Kidney (tissue), 22 donors: ENCODE results near the gene MRPL33. TPM values are rescaled to one million over a fixed set of nuclear protein-coding genes. Genes with fewer than 3 reads are reported as not detected.
A peak's percentile ranks its signal among the peaks of the same experiment; 100 is the strongest.

Experiments
- DNase-seq, 5 donors: peaks; one replicate each; pipeline ENCODE4 v3.0.0-alpha.2; 2013 to 2020
- FAIRE-seq: peaks from 2 replicates; lab custom pipeline; 2012; peaks lifted over from hg19 to GRCh38; lab: Jason Lieb, UNC
- H3K27ac ChIP-seq, 2 donors: one replicate each; pipeline ENCODE4 v1.7.0; 2013; ENCODE audit warnings: low read depth in 2 of 2, low read length in 2 of 2, inconsistent platforms in 1 of 2
- H3K27me3 ChIP-seq: one replicate; pipeline ENCODE4 v1.7.1; 2013; ENCODE audit warnings: low read length, inconsistent platforms; ENCODE audit not compliant: control insufficient read depth, insufficient read depth
- H3K36me3 ChIP-seq, 3 donors: one replicate each; pipeline versions ENCODE4 v1.7.0 to v1.7.1; 2013; ENCODE audit warnings: low read length in 3 of 3, control low read depth in 1 of 3, inconsistent platforms in 1 of 3; ENCODE audit not compliant: insufficient read depth in 3 of 3, control insufficient read depth in 2 of 3
- H3K4me1 ChIP-seq, 3 donors: one replicate each; pipeline versions ENCODE4 v1.7.0 to v1.7.1; 2013; ENCODE audit warnings: low read length in 3 of 3, inconsistent platforms in 1 of 3, low read depth in 1 of 3; ENCODE audit not compliant: control insufficient read depth in 2 of 3, insufficient read depth in 2 of 3
- H3K4me3 ChIP-seq, 3 donors: one replicate each; pipeline versions ENCODE4 v1.7.0 to v1.8.1; 2013; ENCODE audit warnings: low read length in 3 of 3, control low read depth in 1 of 3, inconsistent platforms in 1 of 3
- H3K9ac ChIP-seq, 3 donors: one replicate each; pipeline versions ENCODE4 v1.7.0 to v1.7.1; 2013; ENCODE audit warnings: low read length in 3 of 3, control low read depth in 1 of 3, inconsistent platforms in 1 of 3
- H3K9me3 ChIP-seq, 3 donors: one replicate each; pipeline versions ENCODE4 v1.7.0 to v1.7.1; 2013; ENCODE audit warnings: low read length in 3 of 3, control low read depth in 1 of 3, inconsistent platforms in 1 of 3; ENCODE audit not compliant: control insufficient read depth in 2 of 3, insufficient read depth in 1 of 3
- intact Hi-C: fragments of 100-400 bp; cut with DNase I; formaldehyde crosslinking; loops from one replicate; pipeline ENCODE4 v1.11.1; 2022
- long read RNA-seq, 10 donors: library from polyadenylated mRNA in 1 of 10; unstranded in 1 of 10; transcript quantifications; one replicate each; pipeline ENCODE4 v2.0.0 and lab custom pipeline, GENCODE V29; 2021 to 2026
- polyA plus RNA-seq: library from polyadenylated mRNA; stranded (reverse); fragments of 350-450 nt; fragmentation: Illumina TruSeq; extraction: RNeasy Lipid Tissue Mini Kit (QIAGEN cat#74804); gene quantifications from one replicate; pipeline ENCODE4 v1.2.3, GENCODE V29; 2014; ENCODE audit warnings: low read depth, low replicate concordance; ENCODE audit not compliant: insufficient read depth
- total RNA-seq: library from RNA; stranded (reverse); fragmentation: NEBNext Ultra II Directional; extraction: Animal tissue kit (Norgen Biotek cat#: 25700); gene quantifications from one replicate; pipeline ENCODE4 v1.2.1, GENCODE V29; 2021
- TF ChIP-seq, protein P1 (sequence below): IDR thresholded peaks from 3 replicates; pipeline ENCODE4 v1.5.1; 2012; ENCODE audit warnings: mild to moderate bottlenecking, moderate library complexity, borderline replicate concordance; ENCODE audit not compliant: insufficient read depth; ENCODE audit errors: extremely low read depth
- donor health status: control.
- donor health status: control.
- donor health status: control.
- donor health status: control.
- donor health status: control.
- donor health status: DM: yes; HTN: yes; CAD: no.
- donor health status: Normal renal cell carcinoma (clear cell type).

MRPL33 gene
- total RNA-seq: 107 TPM
- 312 TPM for polyA plus RNA-seq
- long read RNA-seq, donor 1, partial matches to known transcripts: 10 of 120 reads
- long read RNA-seq, donor 1, other reads (novel, unspliced or antisense): 110 of 120 reads
- long read RNA-seq, donor 2, partial matches to known transcripts: 22 of 146 reads
- long read RNA-seq, donor 2, other reads (novel, unspliced or antisense): 122 of 146 reads
- long read RNA-seq, donor 3, partial matches to known transcripts: 111 of 256 reads
- long read RNA-seq, donor 3, other reads (novel, unspliced or antisense): 145 of 256 reads
- long read RNA-seq, donor 4, partial matches to known transcripts: 23 of 78 reads
- long read RNA-seq, donor 4, other reads (novel, unspliced or antisense): 53 of 78 reads
- long read RNA-seq, donor 5, partial matches to known transcripts: 0 of 7 reads
- long read RNA-seq, donor 5, other reads (novel, unspliced or antisense): 7 of 7 reads
- long read RNA-seq, donor 6, partial matches to known transcripts: 92 of 464 reads
- long read RNA-seq, donor 6, other reads (novel, unspliced or antisense): 372 of 464 reads
- long read RNA-seq, donor 7, transcript MRPL33-202 (3 exons, 404 nt): major isoform, 44 of 153 reads
- long read RNA-seq, donor 7, transcript MRPL33-201 (4 exons, 518 nt): minor isoform, 24 of 153 reads
- long read RNA-seq, donor 7, partial matches to known transcripts: 63 of 153 reads
- long read RNA-seq, donor 7, other reads (novel, unspliced or antisense): 21 of 153 reads
- long read RNA-seq, donor 8, partial matches to known transcripts: 32 of 158 reads
- long read RNA-seq, donor 8, other reads (novel, unspliced or antisense): 126 of 158 reads
- long read RNA-seq, donor 9, partial matches to known transcripts: 13 of 82 reads
- long read RNA-seq, donor 9, other reads (novel, unspliced or antisense): 69 of 82 reads
- long read RNA-seq, donor 10, partial matches to known transcripts: 10 of 142 reads
- long read RNA-seq, donor 10, other reads (novel, unspliced or antisense): 131 of 142 reads

DNA sequence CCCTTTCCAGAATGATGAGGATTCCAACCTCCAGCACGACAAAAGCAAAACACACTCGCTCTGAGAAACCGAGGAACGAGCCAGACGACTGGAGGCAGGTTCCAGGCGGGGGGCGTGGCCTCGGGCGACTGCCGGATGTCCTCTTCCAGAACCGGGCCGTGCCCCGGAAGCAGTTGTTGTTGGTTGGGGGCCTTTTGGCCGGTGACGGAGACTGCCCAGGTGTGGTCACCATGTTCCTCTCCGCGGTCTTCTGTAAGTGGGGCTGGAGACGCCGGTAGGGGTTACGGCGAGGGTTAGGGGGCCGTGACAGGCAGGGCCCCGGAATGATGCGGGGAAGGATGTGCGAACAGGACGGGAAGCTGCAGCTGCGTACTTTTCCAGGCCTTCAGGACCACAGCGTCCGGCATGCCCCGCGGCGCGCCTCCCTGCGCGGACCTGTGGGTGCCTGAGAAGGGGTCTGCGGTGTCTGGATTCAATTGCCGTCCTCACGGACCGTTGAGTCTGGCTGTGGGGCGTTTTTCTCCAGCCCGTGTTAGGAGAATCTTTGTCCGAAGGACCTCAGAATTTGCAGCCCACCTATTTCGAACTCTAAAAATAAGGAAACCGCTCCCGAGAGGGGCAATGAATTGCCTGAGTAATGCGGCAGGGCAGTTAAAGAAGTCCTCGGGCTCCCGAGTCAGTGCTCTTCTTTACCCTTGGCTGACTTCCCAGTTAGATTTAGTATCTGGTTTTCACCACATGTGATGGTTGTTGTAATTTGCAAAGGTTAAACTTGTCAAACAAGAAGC is at the start of gene MRPL33:
MRPL33 (plus strand) TSS at position 172 of the 788 bp plus-strand sequence; CDS start at position 231, 59 bp downstream.
- Histone ChIP-seq H3K27me3 (no peaks in the 10 kb centered on the region), H3K4me1 (peaks cover 2 to 15% (median 9%) of the 10 kb centered on the region in 3 donors), H3K9ac (peak within 1 kb of the TSS; percentile 68 to 97 (median 85)), H3K36me3 (peaks cover 0 to 5% (median 0%) of the 10 kb centered on the region in 3 donors), H3K4me3 (peak within 1 kb of the TSS; percentile 84 to 96 (median 89)), H3K27ac (peak within 1 kb of the TSS; percentile 95), H3K9me3 (no peaks in the 10 kb centered on the region)
- DNase-seq: peak; percentile 97 to 98 (median 98)
- TF ChIP-seq, protein P1, sequence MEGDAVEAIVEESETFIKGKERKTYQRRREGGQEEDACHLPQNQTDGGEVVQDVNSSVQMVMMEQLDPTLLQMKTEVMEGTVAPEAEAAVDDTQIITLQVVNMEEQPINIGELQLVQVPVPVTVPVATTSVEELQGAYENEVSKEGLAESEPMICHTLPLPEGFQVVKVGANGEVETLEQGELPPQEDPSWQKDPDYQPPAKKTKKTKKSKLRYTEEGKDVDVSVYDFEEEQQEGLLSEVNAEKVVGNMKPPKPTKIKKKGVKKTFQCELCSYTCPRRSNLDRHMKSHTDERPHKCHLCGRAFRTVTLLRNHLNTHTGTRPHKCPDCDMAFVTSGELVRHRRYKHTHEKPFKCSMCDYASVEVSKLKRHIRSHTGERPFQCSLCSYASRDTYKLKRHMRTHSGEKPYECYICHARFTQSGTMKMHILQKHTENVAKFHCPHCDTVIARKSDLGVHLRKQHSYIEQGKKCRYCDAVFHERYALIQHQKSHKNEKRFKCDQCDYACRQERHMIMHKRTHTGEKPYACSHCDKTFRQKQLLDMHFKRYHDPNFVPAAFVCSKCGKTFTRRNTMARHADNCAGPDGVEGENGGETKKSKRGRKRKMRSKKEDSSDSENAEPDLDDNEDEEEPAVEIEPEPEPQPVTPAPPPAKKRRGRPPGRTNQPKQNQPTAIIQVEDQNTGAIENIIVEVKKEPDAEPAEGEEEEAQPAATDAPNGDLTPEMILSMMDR: no peak
- FAIRE-seq: no peak
- intact Hi-C loops: no loop called here

DNA sequence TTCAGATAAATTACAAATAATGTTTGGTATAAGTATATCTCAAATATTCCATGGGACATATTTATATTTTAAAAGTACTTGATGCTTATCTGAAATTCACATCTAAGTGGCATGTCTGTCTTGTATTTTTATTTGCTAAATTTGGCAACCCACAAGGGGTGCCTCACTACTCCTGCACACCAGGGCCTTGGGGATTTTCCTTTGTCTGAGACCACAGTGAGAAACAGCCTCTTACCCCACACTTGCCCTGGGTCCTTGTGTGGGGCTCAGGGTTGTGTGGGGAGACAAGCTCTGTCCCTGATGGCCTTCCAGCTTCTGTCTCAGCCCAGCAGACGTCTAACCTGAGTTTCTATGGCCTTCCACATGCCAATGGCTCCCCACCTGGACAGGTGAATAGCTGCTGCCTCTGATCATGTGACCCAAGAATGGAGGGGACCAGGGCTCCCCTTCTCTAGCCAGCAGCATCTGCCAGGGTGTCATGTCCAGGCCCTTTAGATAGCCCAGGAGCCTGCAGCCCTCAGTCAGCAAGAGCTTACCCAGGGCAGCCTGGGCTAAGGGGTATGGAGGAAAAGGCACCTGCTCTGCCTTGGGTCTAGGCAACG is 49.5 kb upstream of the MRPL33 start:
- Histone ChIP-seq H3K27ac (peak overlapping the region in 1 of 2 donors; percentile 24), H3K9me3 (no peaks in the 10 kb centered on the region), H3K36me3 (no peaks in the 10 kb centered on the region), H3K4me1 (peaks cover 0 to 17% (median 16%) of the 10 kb centered on the region in 3 donors), H3K4me3 (no peak overlapping the region), H3K9ac (no peak overlapping the region), H3K27me3 (no peaks in the 10 kb centered on the region)
- TF ChIP-seq, protein P1: no peak
- intact Hi-C loops: no loop called here
- FAIRE-seq (no peak), DNase-seq (no peak)
